Ishikawa (cell line): ENCODE measurements around the gene P2RX4.

Experiments
- EP300 ChIP-seq: IDR thresholded peaks from 2 replicates; pipeline ENCODE4 v1.6.1; 2012; ENCODE audit warnings: borderline replicate concordance
- MAX ChIP-seq: IDR thresholded peaks from 2 replicates; pipeline ENCODE4 v1.6.1; 2012
- NFIC ChIP-seq: IDR thresholded peaks from 2 replicates; pipeline ENCODE4 v1.6.1; 2012
- RAD21 ChIP-seq: IDR thresholded peaks from 2 replicates; pipeline ENCODE4 v1.6.1; 2012; ENCODE audit warnings: low read depth
- TAF1 ChIP-seq: IDR thresholded peaks from 2 replicates; pipeline ENCODE4 v1.6.1; 2012; ENCODE audit warnings: low read depth, mild to moderate bottlenecking
- YY1 ChIP-seq: IDR thresholded peaks from 2 replicates; pipeline ENCODE4 v1.6.1; 2012; ENCODE audit warnings: low read depth
- ZBTB7A ChIP-seq: IDR thresholded peaks from 2 replicates; pipeline ENCODE4 v1.6.1; 2012; ENCODE audit warnings: low read depth
- TF ChIP-seq, protein P1 (sequence below): IDR thresholded peaks from 2 replicates; pipeline ENCODE4 v1.6.1; 2012; ENCODE audit warnings: low read depth, mild to moderate bottlenecking

GRCh38 chr12:121214855-121215745 lies 5.2 kb downstream of the P2RX4 start:
- TF ChIP-seq, protein P1, sequence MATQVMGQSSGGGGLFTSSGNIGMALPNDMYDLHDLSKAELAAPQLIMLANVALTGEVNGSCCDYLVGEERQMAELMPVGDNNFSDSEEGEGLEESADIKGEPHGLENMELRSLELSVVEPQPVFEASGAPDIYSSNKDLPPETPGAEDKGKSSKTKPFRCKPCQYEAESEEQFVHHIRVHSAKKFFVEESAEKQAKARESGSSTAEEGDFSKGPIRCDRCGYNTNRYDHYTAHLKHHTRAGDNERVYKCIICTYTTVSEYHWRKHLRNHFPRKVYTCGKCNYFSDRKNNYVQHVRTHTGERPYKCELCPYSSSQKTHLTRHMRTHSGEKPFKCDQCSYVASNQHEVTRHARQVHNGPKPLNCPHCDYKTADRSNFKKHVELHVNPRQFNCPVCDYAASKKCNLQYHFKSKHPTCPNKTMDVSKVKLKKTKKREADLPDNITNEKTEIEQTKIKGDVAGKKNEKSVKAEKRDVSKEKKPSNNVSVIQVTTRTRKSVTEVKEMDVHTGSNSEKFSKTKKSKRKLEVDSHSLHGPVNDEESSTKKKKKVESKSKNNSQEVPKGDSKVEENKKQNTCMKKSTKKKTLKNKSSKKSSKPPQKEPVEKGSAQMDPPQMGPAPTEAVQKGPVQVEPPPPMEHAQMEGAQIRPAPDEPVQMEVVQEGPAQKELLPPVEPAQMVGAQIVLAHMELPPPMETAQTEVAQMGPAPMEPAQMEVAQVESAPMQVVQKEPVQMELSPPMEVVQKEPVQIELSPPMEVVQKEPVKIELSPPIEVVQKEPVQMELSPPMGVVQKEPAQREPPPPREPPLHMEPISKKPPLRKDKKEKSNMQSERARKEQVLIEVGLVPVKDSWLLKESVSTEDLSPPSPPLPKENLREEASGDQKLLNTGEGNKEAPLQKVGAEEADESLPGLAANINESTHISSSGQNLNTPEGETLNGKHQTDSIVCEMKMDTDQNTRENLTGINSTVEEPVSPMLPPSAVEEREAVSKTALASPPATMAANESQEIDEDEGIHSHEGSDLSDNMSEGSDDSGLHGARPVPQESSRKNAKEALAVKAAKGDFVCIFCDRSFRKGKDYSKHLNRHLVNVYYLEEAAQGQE, result no peak
- TF ChIP-seq RAD21 (no peak), MAX (no peak), YY1 (no peak), EP300 (no peak), TAF1 (no peak), ZBTB7A (no peak), NFIC (no peak)
